ENCODE results near the gene RGS13. TPM values are rescaled to one million over a fixed set of nuclear protein-coding genes. Genes with fewer than 3 reads are reported as not detected.

The RGS13 gene
- total and polyA plus RNA-seq, 10 of the 15 experiments (the other 5 are each of a cell fraction or from before 2014, with no cell fraction given): 0.23 to 16.0 (median 0.36) TPM; not detected in 1

- in situ Hi-C loops (cut with MboI): no loop called here
- TF ChIP-seq MEF2B (IDR thresholded peaks at IDR 0.05; ENCODE audit: partially characterized antibody, poor library complexity, severe bottlenecking) (no peak), POU2F2 (IDR thresholded peaks at IDR 0.05; ENCODE audit: borderline replicate concordance, low read depth, low read length) (no peak), SIN3A (IDR thresholded peaks at IDR 0.05; ENCODE audit: low read depth, low read length) (no peak), HCFC1 (IDR thresholded peaks at IDR 0.05; ENCODE audit: low read length) (no peak)
- FAIRE-seq: no peak
Measured at GRCh38 chr1:192654120-192654519, 18.2 kb downstream of the RGS13 start.

GRCh38 chr1:192654591-192655251, 18.8 kb downstream of the RGS13 start:
- Histone ChIP-seq H2AFZ (ENCODE audit: control insufficient read depth, low read depth, low read length) (no peak overlapping the region), H3K27me3 (replicated peaks in 1 of 2; ENCODE audit: control insufficient read depth in 2 of 2, insufficient read depth in 2 of 2, low read length in 1 of 2) (no peaks in the 10 kb centered on the region), H3K9ac (ENCODE audit: control insufficient read depth, insufficient read depth, low read length) (no peak overlapping the region), H3K79me2 (ENCODE audit: control insufficient read depth, insufficient read depth, low read length) (no peaks in the 10 kb centered on the region), H3K4me1 (ENCODE audit: control insufficient read depth, insufficient read depth, low read length) (no peaks in the 10 kb centered on the region), H3K9me3 (replicated peaks; ENCODE audit: control insufficient read depth, insufficient read depth, low read length) (no peaks in the 10 kb centered on the region), H3K27ac (ENCODE audit: control insufficient read depth, insufficient read depth) (no peak overlapping the region), H4K20me1 (ENCODE audit: control insufficient read depth, insufficient read depth) (no peaks in the 10 kb centered on the region), H3K4me2 (ENCODE audit: control insufficient read depth, insufficient read depth) (no peak overlapping the region), H3K36me3 (ENCODE audit: control insufficient read depth in 2 of 2, insufficient read depth in 2 of 2, low read length in 1 of 2) (no peaks in the 10 kb centered on the region), H3K4me3 (no peak overlapping the region)
- intact Hi-C loops (cut with micrococcal nuclease; ENCODE audit: unreplicated experiment): no loop called here
- no TSS peak for BruUV-seq (replicated peaks)
- WGBS (ENCODE audit: insufficient coverage, insufficient replicate concordance, low lambda C conversion rate, missing lambda C conversion rate): 0% methylated on average over 4 of the region's 4 CpGs
- ATAC-seq: no peak
- in situ Hi-C loops (cut with MboI): no loop called here
- ChIA-PET RAD21 (ENCODE audit: unreplicated experiment) (interaction anchor here (0.7 kb wide), 1 partner anchor 56 kb away, joined by 3 read pairs; no protein-coding TSS in a partner anchor), POLR2A (no interaction called here), SMC1A (ENCODE audit: uncharacterized antibody, unreplicated experiment) (interaction anchor here (1.4 to 1.5 kb wide), 2 partner anchors 14 to 24 kb away, joined by 3 to 5 read pairs; no protein-coding TSS in a partner anchor), CTCF (no interaction called here)
- FAIRE-seq: no peak
- DNase-seq (ENCODE audit: low read depth, low spot score): no peak
- TF ChIP-seq SUPT20H (IDR thresholded peaks at IDR 0.05; ENCODE audit: borderline replicate concordance, control insufficient read depth, low read depth, low read length) (no peak), USF1 (IDR thresholded peaks at IDR 0.05; ENCODE audit: borderline replicate concordance, extremely low read length, insufficient read depth, low read depth, low read length) (no peak), ZNF24 (IDR thresholded peaks at IDR 0.05) (no peak), ZNF217 (IDR thresholded peaks at IDR 0.05) (no peak), MEF2A (IDR thresholded peaks at IDR 0.05; ENCODE audit: insufficient read depth, low read depth, low read length) (0 out of 2 replicates have a peak, but pooled peaks have one; percentile 40), ZBTB40 (IDR thresholded peaks at IDR 0.05; ENCODE audit: borderline replicate concordance) (no peak), JUNB (IDR thresholded peaks at IDR 0.05) (peak; percentile 70), RAD21 (IDR thresholded peaks at IDR 0.05; ENCODE audit: insufficient read depth, low read depth, low read length) (no peak), CHD2 (IDR thresholded peaks at IDR 0.05; ENCODE audit: borderline replicate concordance, low read depth, low read length) (no peak)

More at GRCh38 chr1:192654120-192654519, 18.2 kb downstream of the RGS13 start:
- Histone ChIP-seq H2AFZ (ENCODE audit: control insufficient read depth, low read depth, low read length) (no peak overlapping the region), H3K4me2 (ENCODE audit: control insufficient read depth, insufficient read depth) (no peak overlapping the region), H3K79me2 (ENCODE audit: control insufficient read depth, insufficient read depth, low read length) (no peaks in the 10 kb centered on the region), H3K9ac (ENCODE audit: control insufficient read depth, insufficient read depth, low read length) (no peak overlapping the region), H3K36me3 (ENCODE audit: control insufficient read depth in 2 of 2, insufficient read depth in 2 of 2, low read length in 1 of 2) (no peaks in the 10 kb centered on the region), H3K27ac (ENCODE audit: control insufficient read depth, insufficient read depth) (no peak overlapping the region), H3K27me3 (replicated peaks in 1 of 2; ENCODE audit: control insufficient read depth in 2 of 2, insufficient read depth in 2 of 2, low read length in 1 of 2) (no peaks in the 10 kb centered on the region), H3K4me3 (no peak overlapping the region), H3K4me1 (ENCODE audit: control insufficient read depth, insufficient read depth, low read length) (no peaks in the 10 kb centered on the region), H4K20me1 (ENCODE audit: control insufficient read depth, insufficient read depth) (no peaks in the 10 kb centered on the region), H3K9me3 (replicated peaks; ENCODE audit: control insufficient read depth, insufficient read depth, low read length) (no peaks in the 10 kb centered on the region)
- ATAC-seq (no peak), DNase-seq (ENCODE audit: low read depth, low spot score) (no peak)
- ChIA-PET POLR2A (no interaction called here), CTCF (no interaction called here), SMC1A (ENCODE audit: uncharacterized antibody, unreplicated experiment) (no interaction called here), RAD21 (ENCODE audit: unreplicated experiment) (interaction anchor here (0.7 kb wide), 1 partner anchor 55 kb away, joined by 3 read pairs; no protein-coding TSS in a partner anchor)
- intact Hi-C loops (cut with micrococcal nuclease; ENCODE audit: unreplicated experiment): no loop called here
- no TSS peak for BruUV-seq (replicated peaks)
